ENCODE results near the gene NXPE2.

Gene NXPE2

GRCh38 chr11:114666760-114667159 lies 11.6 kb upstream of the NXPE2 start:
- DNase-seq (ENCODE audit: extremely low spot score), result no peak
- TF ChIP-seq TARDBP (IDR thresholded peaks at IDR 0.05), result no peak
- no peak for TF ChIP-seq SUZ12 (IDR thresholded peaks at IDR 0.05)
- TF ChIP-seq FOXM1 (IDR thresholded peaks at IDR 0.05; ENCODE audit: borderline replicate concordance), result no peak
- ChIA-PET POLR2A (no interaction called here), CTCF (no interaction called here)

- ChIA-PET POLR2A (no interaction called here), CTCF (no interaction called here)
- no peak for DNase-seq (ENCODE audit: extremely low spot score)
- TF ChIP-seq ARNT (IDR thresholded peaks at IDR 0.05), result no peak
- TF ChIP-seq FOXM1 (IDR thresholded peaks at IDR 0.05; ENCODE audit: borderline replicate concordance), result no peak
- TF ChIP-seq SP1 (IDR thresholded peaks at IDR 0.05), result no peak
- no peak for TF ChIP-seq HDGF (IDR thresholded peaks at IDR 0.05; ENCODE audit: borderline replicate concordance)
- no peak for TF ChIP-seq ZNF384 (IDR thresholded peaks at IDR 0.05)
- no peak for TF ChIP-seq NFRKB (IDR thresholded peaks at IDR 0.05)
- TF ChIP-seq CTBP1 (IDR thresholded peaks at IDR 0.05; ENCODE audit: borderline replicate concordance), result no peak
- no peak for TF ChIP-seq BHLHE40 (IDR thresholded peaks at IDR 0.05; ENCODE audit: borderline replicate concordance)
- TF ChIP-seq, protein P1, sequence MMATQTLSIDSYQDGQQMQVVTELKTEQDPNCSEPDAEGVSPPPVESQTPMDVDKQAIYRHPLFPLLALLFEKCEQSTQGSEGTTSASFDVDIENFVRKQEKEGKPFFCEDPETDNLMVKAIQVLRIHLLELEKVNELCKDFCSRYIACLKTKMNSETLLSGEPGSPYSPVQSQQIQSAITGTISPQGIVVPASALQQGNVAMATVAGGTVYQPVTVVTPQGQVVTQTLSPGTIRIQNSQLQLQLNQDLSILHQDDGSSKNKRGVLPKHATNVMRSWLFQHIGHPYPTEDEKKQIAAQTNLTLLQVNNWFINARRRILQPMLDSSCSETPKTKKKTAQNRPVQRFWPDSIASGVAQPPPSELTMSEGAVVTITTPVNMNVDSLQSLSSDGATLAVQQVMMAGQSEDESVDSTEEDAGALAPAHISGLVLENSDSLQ (IDR thresholded peaks at IDR 0.05), result no peak
- no peak for TF ChIP-seq L3MBTL2 (conservative IDR thresholded peaks at IDR 0.05)
- TF ChIP-seq LEF1 (IDR thresholded peaks at IDR 0.05; ENCODE audit: borderline replicate concordance), result no peak
- TF ChIP-seq TARDBP (IDR thresholded peaks at IDR 0.05), result no peak
- TF ChIP-seq ELF4 (IDR thresholded peaks at IDR 0.05), result no peak
- TF ChIP-seq SUZ12 (IDR thresholded peaks at IDR 0.05), result no peak
- no peak for TF ChIP-seq FOXK2 (IDR thresholded peaks at IDR 0.05)
- TF ChIP-seq FOXA1 (IDR thresholded peaks at IDR 0.05), result no peak
Observed at GRCh38 chr11:114668109-114668508, 10.2 kb upstream of the NXPE2 start.

- CTCF ChIA-PET, result no interaction called here
- TF ChIP-seq FOXA1 (IDR thresholded peaks at IDR 0.05) (no peak), L3MBTL2 (conservative IDR thresholded peaks at IDR 0.05) (no peak), CTBP1 (IDR thresholded peaks at IDR 0.05; ENCODE audit: borderline replicate concordance) (no peak)
- no peak for DNase-seq (ENCODE audit: extremely low spot score)
- POLR2A ChIA-PET, result no interaction called here
Observed at GRCh38 chr11:114673661-114674060, 4.7 kb upstream of the NXPE2 start.

- no peak for DNase-seq (ENCODE audit: extremely low spot score)
- ChIA-PET CTCF (no interaction called here), POLR2A (no interaction called here)
- TF ChIP-seq BHLHE40 (IDR thresholded peaks at IDR 0.05; ENCODE audit: borderline replicate concordance) (no peak), ZNF384 (IDR thresholded peaks at IDR 0.05) (no peak), L3MBTL2 (conservative IDR thresholded peaks at IDR 0.05) (no peak), FOXM1 (IDR thresholded peaks at IDR 0.05; ENCODE audit: borderline replicate concordance) (no peak), FOXA1 (IDR thresholded peaks at IDR 0.05) (no peak), ARNT (IDR thresholded peaks at IDR 0.05) (no peak), SUZ12 (IDR thresholded peaks at IDR 0.05) (no peak)
- TF ChIP-seq, protein P1 (IDR thresholded peaks at IDR 0.05), result no peak
Observed at GRCh38 chr11:114679505-114679904, 1.2 kb downstream of the NXPE2 start.

DNA sequence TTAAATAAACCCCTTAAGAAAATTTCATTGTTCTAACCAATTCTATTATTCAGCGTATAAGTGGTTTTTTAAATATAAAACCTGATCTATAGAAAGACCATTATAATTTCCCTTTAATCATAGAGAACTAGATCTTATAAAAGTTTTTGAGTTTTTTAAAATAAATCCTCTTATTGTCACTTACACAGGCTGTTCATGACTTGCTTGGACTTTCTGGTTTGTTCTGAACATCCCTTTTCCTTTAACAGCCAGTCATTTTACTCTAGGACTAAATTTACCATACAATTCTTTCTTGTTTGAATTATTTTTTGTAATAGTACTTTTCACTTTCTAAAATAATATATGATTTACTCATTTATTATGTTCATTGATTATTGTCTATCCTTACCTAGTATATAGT lies 4.7 kb downstream of the NXPE2 start:
- ChIA-PET POLR2A (no interaction called here), CTCF (no interaction called here)
- TF ChIP-seq, protein P1 (IDR thresholded peaks at IDR 0.05), result no peak
- no peak for TF ChIP-seq NFRKB (IDR thresholded peaks at IDR 0.05)
- TF ChIP-seq HDGF (IDR thresholded peaks at IDR 0.05; ENCODE audit: borderline replicate concordance), result no peak
- no peak for TF ChIP-seq FOXK2 (IDR thresholded peaks at IDR 0.05)
- no peak for TF ChIP-seq ZNF384 (IDR thresholded peaks at IDR 0.05)
- TF ChIP-seq L3MBTL2 (conservative IDR thresholded peaks at IDR 0.05), result no peak
- TF ChIP-seq CTBP1 (IDR thresholded peaks at IDR 0.05; ENCODE audit: borderline replicate concordance), result no peak
- no peak for TF ChIP-seq TARDBP (IDR thresholded peaks at IDR 0.05)
- no peak for TF ChIP-seq FOXM1 (IDR thresholded peaks at IDR 0.05; ENCODE audit: borderline replicate concordance)
- no peak for TF ChIP-seq LEF1 (IDR thresholded peaks at IDR 0.05; ENCODE audit: borderline replicate concordance)
- TF ChIP-seq BHLHE40 (IDR thresholded peaks at IDR 0.05; ENCODE audit: borderline replicate concordance), result no peak
- TF ChIP-seq SP1 (IDR thresholded peaks at IDR 0.05), result no peak
- TF ChIP-seq FOXA1 (IDR thresholded peaks at IDR 0.05), result no peak
- TF ChIP-seq ARNT (IDR thresholded peaks at IDR 0.05), result no peak
- no peak for TF ChIP-seq ELF4 (IDR thresholded peaks at IDR 0.05)
- TF ChIP-seq SUZ12 (IDR thresholded peaks at IDR 0.05), result no peak
- no peak for DNase-seq (ENCODE audit: extremely low spot score)

DNA sequence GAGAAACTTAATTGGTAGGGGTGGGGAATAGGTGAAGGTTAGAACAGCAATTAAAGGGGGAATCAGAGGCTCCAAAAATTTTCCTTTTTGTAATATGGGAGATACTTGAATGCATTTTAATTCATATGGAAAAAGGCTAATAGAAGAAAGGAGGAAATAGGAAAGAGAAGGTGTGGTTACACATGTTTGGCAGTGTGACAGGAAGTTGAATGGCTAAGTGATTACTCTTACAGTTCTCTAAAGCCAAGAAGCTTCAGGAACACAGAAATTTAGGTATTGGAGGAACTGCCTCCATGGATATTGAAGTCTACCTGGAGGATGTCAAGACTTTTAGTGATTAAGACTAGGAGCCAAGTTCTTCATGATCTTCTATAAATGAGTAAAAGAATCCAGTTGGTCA lies 6.3 kb downstream of the NXPE2 start:
- DNase-seq (ENCODE audit: extremely low spot score), result no peak
- CTCF ChIA-PET, result no interaction called here
- POLR2A ChIA-PET, result no interaction called here
- TF ChIP-seq SP1 (IDR thresholded peaks at IDR 0.05) (no peak), HDGF (IDR thresholded peaks at IDR 0.05; ENCODE audit: borderline replicate concordance) (no peak), ELF4 (IDR thresholded peaks at IDR 0.05) (no peak), LEF1 (IDR thresholded peaks at IDR 0.05; ENCODE audit: borderline replicate concordance) (no peak), L3MBTL2 (conservative IDR thresholded peaks at IDR 0.05) (no peak), ZNF384 (IDR thresholded peaks at IDR 0.05) (no peak), CTBP1 (IDR thresholded peaks at IDR 0.05; ENCODE audit: borderline replicate concordance) (no peak)
- TF ChIP-seq, protein P1 (IDR thresholded peaks at IDR 0.05), result no peak

All from HEK293T (cell line).